Measurements from ENCODE around the gene TLL1. TPM values are rescaled to one million over a fixed set of nuclear protein-coding genes. Genes with fewer than 3 reads are reported as not detected.

The TLL1 gene
- total RNA-seq, 4 donors from 2014 or later, result 0.57 to 4.8 (median 1.2) TPM

GRCh38 chr4:165874072-165874790, 1.2 kb downstream of the TLL1 start:
- intact Hi-C loops (cut with DNase I), result no loop called here
- peaks cover 4 to 34% (median 24%) of the 10 kb centered on the region in 3 donors for H3K4me1 ChIP-seq
- peaks cover 0 to 60% (median 3%) of the 10 kb centered on the region in 4 donors for H3K27me3 ChIP-seq
- H3K27ac ChIP-seq, result peak overlapping the region; percentile 18 to 79 (median 58)
- TF ChIP-seq CTCF (IDR thresholded peaks at IDR 0.05) (no peak), POLR2A (IDR thresholded peaks at IDR 0.05) (no peak)
- 1 to 6% methylated on average over 16 to 27 of the region's 27 CpGs for WGBS, 2 donors
- H3K4me3 ChIP-seq, result peak overlapping the region; percentile 39 to 76 (median 52)
- no peak for DNase-seq
- H3K9me3 ChIP-seq, result no peaks in the 10 kb centered on the region
- H3K36me3 ChIP-seq, result no peaks in the 10 kb centered on the region

- Histone ChIP-seq H3K36me3 (no peaks in the 10 kb centered on the region), H3K4me1 (peaks cover 4 to 34% (median 24%) of the 10 kb centered on the region in 3 donors), H3K27me3 (peaks cover 0 to 60% (median 3%) of the 10 kb centered on the region in 4 donors), H3K9me3 (no peaks in the 10 kb centered on the region), H3K27ac (peak overlapping the region in 3 of 4 donors; percentile 42 to 79 (median 74)), H3K4me3 (peak overlapping the region; percentile 39 to 76 (median 52))
- DNase-seq, result no peak
- intact Hi-C loops (cut with DNase I), result no loop called here
- 9 to 22% methylated on average over 8 to 23 of the region's 38 CpGs for WGBS, 2 donors
- no peak for TF ChIP-seq POLR2A (IDR thresholded peaks at IDR 0.05)
- TF ChIP-seq CTCF (IDR thresholded peaks at IDR 0.05), result no peak
Measured at GRCh38 chr4:165874791-165875371, 1.8 kb downstream of the TLL1 start.

GRCh38 chr4:165875446-165875845, 2.4 kb downstream of the TLL1 start:
- 79 to 83% methylated on average over 2 of the region's 2 CpGs for WGBS, 2 donors

GRCh38 chr4:165877286-165877685, 4.2 kb downstream of the TLL1 start:
- peaks cover 0 to 45% (median 3%) of the 10 kb centered on the region in 4 donors for H3K27me3 ChIP-seq
- TF ChIP-seq CTCF (IDR thresholded peaks at IDR 0.05) (no peak), POLR2A (IDR thresholded peaks at IDR 0.05) (no peak)
- H3K27ac ChIP-seq, result no peak overlapping the region
- no peak for DNase-seq
- H3K36me3 ChIP-seq, result no peaks in the 10 kb centered on the region
- intact Hi-C loops (cut with DNase I), result no loop called here
- 77 to 94% methylated on average over 2 of the region's 2 CpGs for WGBS, 2 donors
- H3K4me3 ChIP-seq, result no peak overlapping the region
- no peaks in the 10 kb centered on the region for H3K9me3 ChIP-seq
- peaks cover 4 to 31% (median 23%) of the 10 kb centered on the region in 3 donors for H3K4me1 ChIP-seq

More at GRCh38 chr4:165875446-165875845, 2.4 kb downstream of the TLL1 start:
- H3K9me3 ChIP-seq, result no peaks in the 10 kb centered on the region
- H3K4me3 ChIP-seq, result peak overlapping the region in 3 of 4 donors; percentile 50 to 76 (median 55)
- no peaks in the 10 kb centered on the region for H3K36me3 ChIP-seq
- peaks cover 0 to 60% (median 3%) of the 10 kb centered on the region in 4 donors for H3K27me3 ChIP-seq
- TF ChIP-seq CTCF (IDR thresholded peaks at IDR 0.05) (no peak), POLR2A (IDR thresholded peaks at IDR 0.05) (no peak)
- DNase-seq, result no peak
- intact Hi-C loops (cut with DNase I), result no loop called here
- peak overlapping the region in 1 of 4 donors; percentile 79 for H3K27ac ChIP-seq
- H3K4me1 ChIP-seq, result peaks cover 4 to 34% (median 24%) of the 10 kb centered on the region in 3 donors

- Histone ChIP-seq H3K27ac (no peak overlapping the region), H3K4me3 (no peak overlapping the region), H3K4me1 (peaks cover 3 to 7% (median 3%) of the 10 kb centered on the region in 3 donors), H3K27me3 (peaks cover 0 to 21% (median 0%) of the 10 kb centered on the region in 4 donors), H3K9me3 (no peaks in the 10 kb centered on the region), H3K36me3 (no peaks in the 10 kb centered on the region)
- TF ChIP-seq CTCF (IDR thresholded peaks at IDR 0.05) (no peak), POLR2A (IDR thresholded peaks at IDR 0.05) (no peak)
- DNase-seq, result no peak
- WGBS, 2 donors, result 33 to 62% methylated on average over 2 to 3 of the region's 3 CpGs
- intact Hi-C loops (cut with DNase I), result no loop called here
Measured at GRCh38 chr4:165879641-165880040, 6.6 kb downstream of the TLL1 start.

All from esophagus squamous epithelium (tissue), 5 donors.